ENCODE data around the gene ECHDC3.

- TF ChIP-seq POLR2A (IDR thresholded peaks at IDR 0.05) = no peak
- TF ChIP-seq CTCF (IDR thresholded peaks at IDR 0.05) = no peak
Observed at GRCh38 chr10:11742009-11742778, at the start of gene ECHDC3.

All from lower leg skin (tissue), 3 donors.